ENCODE results near the gene PPP1R3D.

Gene PPP1R3D

DNA sequence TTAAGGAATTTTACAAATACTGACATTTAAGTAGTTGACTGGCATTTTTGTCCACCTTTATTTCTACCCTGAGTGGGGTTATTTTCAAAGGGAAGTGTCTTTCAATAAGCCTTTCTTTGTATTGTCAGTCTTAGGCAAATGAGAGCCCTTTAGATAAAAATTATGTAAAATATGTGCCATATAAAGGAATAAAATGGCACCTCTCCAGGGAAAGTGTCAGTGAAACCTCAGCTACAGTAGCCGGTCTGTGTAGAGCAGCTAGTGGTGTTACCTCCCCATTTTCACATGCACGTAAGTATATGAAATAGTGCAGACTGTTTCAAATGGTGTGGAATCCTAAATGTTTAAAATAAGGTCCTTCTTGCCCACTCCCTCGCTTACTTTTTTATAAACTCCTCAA, 5.1 kb upstream of the PPP1R3D start:
- Histone ChIP-seq H3K4me1 (ENCODE audit: control insufficient read depth, insufficient read depth, low read length) (peaks cover 3% of the 10 kb centered on the region), H3K4me3 (ENCODE audit: low read length) (no peak overlapping the region), H3K27ac (ENCODE audit: low read depth, low read length) (no peak overlapping the region), H3K27me3 (ENCODE audit: control insufficient read depth, insufficient read depth, low read length) (no peaks in the 10 kb centered on the region), H3K9ac (ENCODE audit: low read length) (no peak overlapping the region), H3K36me3 (ENCODE audit: control insufficient read depth, insufficient read depth, low read length) (peaks cover 7% of the 10 kb centered on the region)

DNA sequence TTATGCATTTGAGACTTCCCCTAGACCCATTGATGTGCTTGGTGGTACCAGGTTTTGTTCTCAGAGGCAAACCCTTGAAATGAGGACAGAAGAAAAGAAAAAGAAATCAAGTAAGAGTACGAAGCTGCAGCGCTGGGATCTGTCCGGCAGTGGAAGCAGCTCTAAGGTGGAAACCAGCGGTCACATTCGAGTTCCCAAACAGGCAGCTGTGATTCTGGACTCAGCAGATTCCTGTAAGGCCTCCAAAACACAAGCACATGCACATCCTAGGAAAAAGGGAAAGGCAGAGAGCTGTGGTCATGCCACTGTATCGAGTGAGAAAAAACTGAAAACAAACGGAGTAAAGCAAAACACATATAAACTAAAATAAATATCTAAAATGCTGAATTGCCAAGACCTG, 4.6 kb upstream of the PPP1R3D start:
- Histone ChIP-seq H3K9ac (ENCODE audit: low read length) (no peak overlapping the region), H3K27ac (ENCODE audit: low read depth, low read length) (no peak overlapping the region), H3K27me3 (ENCODE audit: control insufficient read depth, insufficient read depth, low read length) (no peaks in the 10 kb centered on the region), H3K4me1 (ENCODE audit: control insufficient read depth, insufficient read depth, low read length) (peaks cover 3% of the 10 kb centered on the region), H3K36me3 (ENCODE audit: control insufficient read depth, insufficient read depth, low read length) (peaks cover 7% of the 10 kb centered on the region), H3K4me3 (ENCODE audit: low read length) (no peak overlapping the region)

DNA sequence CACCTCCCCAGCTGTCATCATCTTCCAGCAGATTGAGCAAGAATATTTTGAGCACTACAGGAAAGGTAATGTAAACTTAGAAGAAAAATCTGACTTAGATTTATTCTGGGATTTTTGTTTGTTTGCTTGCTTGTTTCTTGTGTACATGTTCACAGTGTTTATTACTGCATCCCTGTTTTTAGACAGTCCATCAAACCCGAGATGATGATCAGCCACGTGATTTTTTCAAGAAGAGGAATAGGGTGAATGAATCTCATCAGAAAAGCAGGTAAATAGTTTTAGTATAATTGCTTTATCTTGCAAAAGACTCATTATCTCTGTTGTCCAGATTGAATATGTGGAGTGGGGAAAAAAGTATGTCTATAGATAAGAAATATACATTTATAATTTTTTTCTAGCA, 2.1 kb upstream of the PPP1R3D start:
- H3K36me3 ChIP-seq (ENCODE audit: control insufficient read depth, insufficient read depth, low read length) = peaks cover 7% of the 10 kb centered on the region
- H3K27me3 ChIP-seq (ENCODE audit: control insufficient read depth, insufficient read depth, low read length) = no peaks in the 10 kb centered on the region
- H3K4me3 ChIP-seq (ENCODE audit: low read length) = no peak overlapping the region
- H3K27ac ChIP-seq (ENCODE audit: low read depth, low read length) = no peak overlapping the region
- peaks cover 10% of the 10 kb centered on the region for H3K4me1 ChIP-seq (ENCODE audit: control insufficient read depth, insufficient read depth, low read length)
- H3K9ac ChIP-seq (ENCODE audit: low read length) = no peak overlapping the region

DNA sequence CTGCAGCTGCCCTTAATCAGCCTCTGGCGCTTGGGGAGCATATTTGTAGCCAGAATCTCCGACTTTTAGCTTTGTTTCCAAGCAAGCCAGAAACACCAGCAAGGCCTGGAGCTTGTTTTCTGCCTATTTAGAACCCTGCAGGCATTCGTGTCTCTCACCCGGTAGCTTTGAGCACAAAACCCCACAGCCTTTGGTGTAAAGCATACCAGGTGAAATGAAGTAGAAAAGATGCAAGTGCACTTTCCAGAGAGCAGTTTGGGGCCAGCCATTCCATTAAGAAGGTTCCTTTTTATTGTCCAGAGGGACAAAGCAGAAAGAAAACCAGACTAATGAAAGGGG, 820 bp upstream of the PPP1R3D start:
- peaks cover 7% of the 10 kb centered on the region for H3K36me3 ChIP-seq (ENCODE audit: control insufficient read depth, insufficient read depth, low read length)
- H3K4me1 ChIP-seq (ENCODE audit: control insufficient read depth, insufficient read depth, low read length) = peaks cover 12% of the 10 kb centered on the region
- H3K27me3 ChIP-seq (ENCODE audit: control insufficient read depth, insufficient read depth, low read length) = no peaks in the 10 kb centered on the region
- H3K9ac ChIP-seq (ENCODE audit: low read length) = peak overlapping the region; percentile 97
- H3K27ac ChIP-seq (ENCODE audit: low read depth, low read length) = peak overlapping the region; percentile 100
- H3K4me3 ChIP-seq (ENCODE audit: low read length) = peak overlapping the region; percentile 98

DNA sequence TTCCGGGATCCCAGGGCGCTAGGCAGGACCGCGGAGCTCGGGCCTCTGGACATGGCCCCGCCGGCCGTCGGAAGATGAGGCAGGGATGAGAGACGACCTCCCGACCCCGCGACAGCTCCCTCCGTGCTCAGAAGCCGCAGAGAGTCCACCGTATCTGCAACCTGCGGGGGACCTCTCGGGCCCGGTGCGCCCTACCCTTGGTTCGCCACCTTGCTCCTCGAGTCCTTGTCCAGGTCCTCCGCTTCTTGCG, 301 bp downstream of the PPP1R3D start:
- Histone ChIP-seq H3K27ac (ENCODE audit: low read depth, low read length) (peak overlapping the region; percentile 100), H3K9ac (ENCODE audit: low read length) (peak overlapping the region; percentile 75), H3K36me3 (ENCODE audit: control insufficient read depth, insufficient read depth, low read length) (peaks cover 9% of the 10 kb centered on the region), H3K4me3 (ENCODE audit: low read length) (peak overlapping the region; percentile 98), H3K4me1 (ENCODE audit: control insufficient read depth, insufficient read depth, low read length) (peaks cover 12% of the 10 kb centered on the region), H3K27me3 (ENCODE audit: control insufficient read depth, insufficient read depth, low read length) (no peaks in the 10 kb centered on the region)

DNA sequence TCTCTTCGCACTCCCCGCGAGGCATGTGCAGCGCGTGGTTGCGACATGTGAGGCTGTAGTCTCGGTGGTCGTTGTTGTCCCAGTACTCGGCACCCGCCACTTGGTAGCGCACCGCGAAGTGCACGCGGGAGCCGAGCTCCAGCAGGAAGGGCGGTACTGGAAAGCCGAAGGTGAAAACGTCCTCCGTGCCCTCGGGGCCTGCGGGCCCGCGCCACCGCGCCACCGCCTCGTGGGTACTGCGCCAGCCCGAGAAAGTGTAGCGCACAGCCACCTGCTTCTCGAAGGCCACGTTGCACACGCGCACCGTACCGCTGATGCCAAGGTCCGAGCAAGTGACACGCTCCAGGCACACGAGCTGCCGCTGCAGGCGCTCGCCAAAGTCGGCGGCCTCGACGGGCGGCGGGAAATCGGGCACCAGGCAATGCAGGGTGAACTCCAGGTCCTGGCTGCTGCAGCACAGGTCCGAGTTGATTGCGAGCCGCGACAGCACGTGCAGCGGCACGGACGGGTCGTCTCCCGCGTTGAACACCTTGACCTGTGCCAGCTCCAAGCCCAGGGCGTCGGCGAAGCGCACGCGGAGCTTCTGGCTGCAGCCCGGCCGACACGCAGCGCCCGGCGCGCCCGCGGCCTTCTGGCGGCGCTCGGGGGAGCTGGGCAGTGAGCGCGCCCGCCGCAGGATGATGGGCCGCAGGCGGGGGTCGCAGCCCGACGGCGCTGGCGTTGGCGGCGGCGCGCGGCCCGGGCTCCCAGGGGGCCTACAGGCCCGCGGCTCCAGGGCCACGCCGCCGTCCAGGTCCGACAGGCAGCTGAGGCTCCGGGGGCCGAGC, 840 bp downstream of the PPP1R3D start:
- Histone ChIP-seq H3K27me3 (ENCODE audit: control insufficient read depth, insufficient read depth, low read length) (no peaks in the 10 kb centered on the region), H3K4me3 (ENCODE audit: low read length) (peak overlapping the region; percentile 98), H3K36me3 (ENCODE audit: control insufficient read depth, insufficient read depth, low read length) (peaks cover 6% of the 10 kb centered on the region), H3K4me1 (ENCODE audit: control insufficient read depth, insufficient read depth, low read length) (peaks cover 12% of the 10 kb centered on the region), H3K9ac (ENCODE audit: low read length) (peak overlapping the region; percentile 75), H3K27ac (ENCODE audit: low read depth, low read length) (peak overlapping the region; percentile 100)

DNA sequence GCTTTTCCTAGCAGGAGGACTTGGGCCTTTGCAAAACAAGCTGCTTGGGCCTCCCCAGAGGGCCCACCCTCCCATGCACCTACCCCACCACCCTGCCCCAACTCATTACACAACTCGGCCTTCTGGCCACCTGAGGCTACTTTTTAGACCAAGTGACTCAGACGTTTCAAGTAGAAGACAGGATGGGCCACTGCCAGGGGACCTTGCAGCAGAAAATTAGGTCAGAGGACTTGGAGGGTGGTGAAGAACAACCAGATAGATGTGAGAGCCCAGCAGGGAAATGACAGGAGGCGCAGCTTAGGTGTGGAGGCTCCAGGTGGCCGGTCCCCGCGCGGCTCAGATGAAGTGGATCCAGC, 1.4 kb downstream of the PPP1R3D start:
- no peak overlapping the region for H3K9ac ChIP-seq (ENCODE audit: low read length)
- H3K4me3 ChIP-seq (ENCODE audit: low read length) = peak overlapping the region; percentile 98
- no peaks in the 10 kb centered on the region for H3K27me3 ChIP-seq (ENCODE audit: control insufficient read depth, insufficient read depth, low read length)
- H3K27ac ChIP-seq (ENCODE audit: low read depth, low read length) = no peak overlapping the region
- H3K4me1 ChIP-seq (ENCODE audit: control insufficient read depth, insufficient read depth, low read length) = peaks cover 12% of the 10 kb centered on the region
- peaks cover 3% of the 10 kb centered on the region for H3K36me3 ChIP-seq (ENCODE audit: control insufficient read depth, insufficient read depth, low read length)

DNA sequence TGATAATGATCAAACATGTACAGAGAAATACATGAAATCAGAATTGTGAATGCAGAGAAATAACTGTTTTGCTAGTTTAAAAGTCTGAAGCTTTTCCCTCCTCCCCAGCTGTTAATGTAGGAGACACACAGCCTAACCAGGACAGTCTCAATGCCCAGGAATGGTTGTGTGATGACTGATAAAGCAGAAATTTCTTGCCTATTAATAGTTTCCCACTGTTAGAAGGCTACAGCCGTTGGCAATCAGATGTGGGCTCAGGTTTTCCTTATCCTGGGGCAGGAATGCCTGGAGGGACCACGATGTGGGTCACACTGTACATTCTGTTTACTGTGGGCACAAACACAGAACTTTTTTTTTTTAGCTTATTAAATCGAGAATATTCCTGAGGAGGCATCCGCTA, 1.9 kb downstream of the PPP1R3D start:
- no peak overlapping the region for H3K9ac ChIP-seq (ENCODE audit: low read length)
- H3K36me3 ChIP-seq (ENCODE audit: control insufficient read depth, insufficient read depth, low read length) = peaks cover 2% of the 10 kb centered on the region
- no peaks in the 10 kb centered on the region for H3K27me3 ChIP-seq (ENCODE audit: control insufficient read depth, insufficient read depth, low read length)
- H3K4me3 ChIP-seq (ENCODE audit: low read length) = peak overlapping the region; percentile 12
- peaks cover 12% of the 10 kb centered on the region for H3K4me1 ChIP-seq (ENCODE audit: control insufficient read depth, insufficient read depth, low read length)
- no peak overlapping the region for H3K27ac ChIP-seq (ENCODE audit: low read depth, low read length)

DNA sequence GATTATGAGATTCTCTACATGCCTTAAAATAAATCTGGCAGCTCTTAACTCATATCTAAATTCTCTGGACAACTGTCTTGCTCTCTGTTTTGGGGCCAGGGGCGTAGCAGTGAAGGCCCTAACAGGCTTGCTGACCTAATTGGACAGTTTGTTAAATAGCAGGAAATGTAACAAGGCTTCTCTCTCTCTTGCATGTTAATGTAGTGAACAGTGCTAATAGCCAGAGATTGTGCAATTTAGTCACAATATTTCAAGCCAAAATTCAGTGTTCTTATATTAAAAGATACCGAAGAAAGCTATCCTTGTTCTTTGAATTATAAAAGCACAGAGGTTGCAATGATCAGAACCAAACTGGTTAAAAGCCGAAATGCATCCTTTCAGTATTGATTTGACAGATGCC, 3.0 kb downstream of the PPP1R3D start:
- Histone ChIP-seq H3K27ac (ENCODE audit: low read depth, low read length) (no peak overlapping the region), H3K36me3 (ENCODE audit: control insufficient read depth, insufficient read depth, low read length) (peaks cover 2% of the 10 kb centered on the region), H3K27me3 (ENCODE audit: control insufficient read depth, insufficient read depth, low read length) (no peaks in the 10 kb centered on the region), H3K9ac (ENCODE audit: low read length) (no peak overlapping the region), H3K4me1 (ENCODE audit: control insufficient read depth, insufficient read depth, low read length) (peaks cover 12% of the 10 kb centered on the region), H3K4me3 (ENCODE audit: low read length) (no peak overlapping the region)

DNA sequence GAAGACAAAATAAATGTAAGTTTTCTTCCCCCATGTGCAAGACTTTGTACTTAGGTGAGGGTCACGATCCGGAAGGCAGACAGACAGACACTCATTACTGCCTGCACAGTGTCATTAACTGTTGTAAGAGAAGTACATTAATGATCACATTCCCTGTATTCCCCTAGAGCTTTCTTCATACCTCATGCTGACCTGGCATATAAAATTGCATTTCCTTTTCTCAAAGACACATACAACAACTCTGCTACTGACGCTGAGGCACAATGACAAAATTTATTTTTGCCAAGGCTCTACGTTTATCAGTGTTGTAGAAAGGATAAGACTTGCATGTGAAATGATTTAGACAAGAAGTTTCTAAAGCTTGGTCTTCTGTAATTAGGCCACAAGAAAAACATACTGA, 3.7 kb downstream of the PPP1R3D start:
- Histone ChIP-seq H3K27ac (ENCODE audit: low read depth, low read length) (no peak overlapping the region), H3K4me3 (ENCODE audit: low read length) (no peak overlapping the region), H3K27me3 (ENCODE audit: control insufficient read depth, insufficient read depth, low read length) (no peaks in the 10 kb centered on the region), H3K9ac (ENCODE audit: low read length) (no peak overlapping the region), H3K4me1 (ENCODE audit: control insufficient read depth, insufficient read depth, low read length) (peaks cover 10% of the 10 kb centered on the region), H3K36me3 (ENCODE audit: control insufficient read depth, insufficient read depth, low read length) (peaks cover 2% of the 10 kb centered on the region)

DNA sequence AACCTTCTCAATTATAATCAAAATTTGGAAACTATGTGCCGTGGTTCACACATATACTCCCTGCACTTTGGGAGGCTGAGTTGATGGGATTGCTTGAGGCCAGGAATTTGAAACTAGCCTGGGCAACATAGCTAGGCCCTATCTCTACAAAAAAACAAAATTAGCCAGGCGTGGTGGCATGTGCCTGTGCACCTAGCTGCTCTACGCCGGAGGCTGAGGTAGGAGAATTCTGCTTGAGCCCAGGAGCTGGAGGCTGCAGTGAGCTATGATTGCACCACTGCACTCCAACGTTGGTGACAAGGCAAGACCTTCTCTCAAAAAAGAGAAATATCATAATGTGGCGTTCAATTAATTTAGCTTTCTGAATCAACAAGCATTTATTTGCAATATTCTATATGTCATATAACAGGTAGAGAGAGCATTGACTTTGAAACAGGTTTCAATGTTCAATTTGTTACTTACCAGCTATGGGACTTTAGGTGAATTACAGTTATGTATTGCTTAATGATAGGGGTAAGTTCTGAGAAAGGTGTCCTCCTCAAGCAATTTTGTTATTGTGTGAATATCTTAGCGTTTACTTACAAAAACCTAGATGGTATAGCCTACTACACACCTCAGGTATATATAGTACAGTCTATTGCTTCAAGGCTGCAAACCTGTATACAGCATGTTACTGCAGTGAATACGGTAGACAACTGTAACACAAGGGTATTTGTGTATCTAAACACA, 4.5 kb downstream of the PPP1R3D start:
- H3K27ac ChIP-seq (ENCODE audit: low read depth, low read length) = no peak overlapping the region
- H3K9ac ChIP-seq (ENCODE audit: low read length) = no peak overlapping the region
- no peak overlapping the region for H3K4me3 ChIP-seq (ENCODE audit: low read length)
- H3K27me3 ChIP-seq (ENCODE audit: control insufficient read depth, insufficient read depth, low read length) = no peaks in the 10 kb centered on the region
- H3K4me1 ChIP-seq (ENCODE audit: control insufficient read depth, insufficient read depth, low read length) = peaks cover 10% of the 10 kb centered on the region
- peaks cover 2% of the 10 kb centered on the region for H3K36me3 ChIP-seq (ENCODE audit: control insufficient read depth, insufficient read depth, low read length)

DNA sequence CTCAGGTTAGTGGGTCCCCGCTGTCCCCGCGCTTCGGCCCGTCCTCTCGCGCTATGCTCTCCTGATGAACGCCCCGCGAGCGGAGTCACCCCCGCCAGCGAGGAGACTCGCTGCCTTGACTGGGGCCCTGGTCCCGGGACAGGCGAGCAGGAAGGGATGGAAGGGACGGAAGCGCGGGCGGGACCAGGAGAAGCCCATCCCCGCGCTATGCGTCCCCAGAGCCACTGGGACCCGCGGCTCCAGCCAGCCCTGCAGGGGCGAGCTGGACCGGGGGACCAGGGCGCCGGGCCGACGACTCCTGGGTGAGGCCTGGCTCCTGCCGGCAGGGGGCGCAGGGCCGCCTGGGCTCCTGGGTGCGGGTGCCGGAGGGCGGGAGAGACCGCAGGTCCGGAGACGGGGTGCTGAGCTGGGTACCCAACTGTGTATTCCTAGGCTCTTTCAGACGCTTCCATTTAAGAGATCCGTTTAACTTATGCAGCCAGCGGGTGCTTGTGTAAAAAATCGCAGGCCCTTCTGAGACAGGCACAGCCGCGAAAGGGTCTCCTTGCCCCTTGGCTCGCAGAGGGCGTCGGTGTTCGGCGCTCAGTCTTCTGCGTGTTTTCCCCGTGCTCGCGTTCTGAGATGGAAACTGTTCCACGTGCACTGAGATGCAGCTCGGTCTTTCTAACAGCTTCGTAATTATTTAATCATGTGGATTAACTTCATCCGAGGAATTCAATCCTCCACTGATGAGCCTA, 6.1 kb downstream of the PPP1R3D start:
- Histone ChIP-seq H3K9ac (ENCODE audit: low read length) (no peak overlapping the region), H3K36me3 (ENCODE audit: control insufficient read depth, insufficient read depth, low read length) (peaks cover 2% of the 10 kb centered on the region), H3K27me3 (ENCODE audit: control insufficient read depth, insufficient read depth, low read length) (no peaks in the 10 kb centered on the region), H3K27ac (ENCODE audit: low read depth, low read length) (peak overlapping the region; percentile 49), H3K4me1 (ENCODE audit: control insufficient read depth, insufficient read depth, low read length) (peaks cover 10% of the 10 kb centered on the region), H3K4me3 (ENCODE audit: low read length) (peak overlapping the region; percentile 75)

All from rectal smooth muscle tissue (tissue), 1 donor.